SK-N-SH treated with all-trans-retinoic acid at 6 μM for 48 hours (cell line): Measurements from ENCODE around the gene DRC7.

Experiments
- ATAC-seq: fragments of 200-7000 bp; cut with Tn5 transposase; 3 replicates; pipeline ENCODE4 v1.9.1; 2020; ENCODE audit warnings: mild to moderate bottlenecking, moderate library complexity
- ARNTL ChIP-seq: fragments of 450-650 bp; formaldehyde crosslinking; IDR thresholded peaks from 2 replicates; pipeline ENCODE4 v1.5.0; 2020; ENCODE audit warnings: low read depth, mild to moderate bottlenecking, moderate library complexity, borderline replicate concordance
- BACH2 ChIP-seq: fragments of 250-450 bp; sonication (Bioruptor Pico); IDR thresholded peaks from 2 replicates; pipeline ENCODE4 v1.9.0; 2021; ENCODE audit warnings: mild to moderate bottlenecking, borderline replicate concordance
- CSDC2 ChIP-seq: fragments of 250-450 bp; sonication (Bioruptor Pico); IDR thresholded peaks from 2 replicates; pipeline ENCODE4 v1.5.0; 2020; ENCODE audit warnings: mild to moderate bottlenecking, moderate library complexity
- ESRRG ChIP-seq: fragments of 250-450 bp; sonication (Bioruptor Pico); IDR thresholded peaks from 2 replicates; pipeline ENCODE4 v1.6.1; 2021; ENCODE audit warnings: mild to moderate bottlenecking
- GLIS3 ChIP-seq: fragments of 250-450 bp; sonication (Bioruptor Pico); IDR thresholded peaks from 2 replicates; pipeline ENCODE4 v1.5.0; 2020; ENCODE audit warnings: mild to moderate bottlenecking, moderate library complexity
- ISL1 ChIP-seq: fragments of 250-450 bp; sonication (Bioruptor Pico); IDR thresholded peaks from 2 replicates; pipeline ENCODE4 v2.1.2; 2022; ENCODE audit warnings: mild to moderate bottlenecking, moderate library complexity
- OSR1 ChIP-seq: fragments of 250-450 bp; sonication (Bioruptor Pico); IDR thresholded peaks from 2 replicates; pipeline ENCODE4 v1.8.0; 2022; ENCODE audit warnings: moderate library complexity, mild to moderate bottlenecking, inconsistent platforms
- PPARA ChIP-seq: fragments of 250-450 bp; sonication (Bioruptor Pico); IDR thresholded peaks from 2 replicates; pipeline ENCODE4 v1.5.0; 2020; ENCODE audit warnings: mild to moderate bottlenecking, borderline replicate concordance
- RARB ChIP-seq: fragments of 250-450 bp; sonication (Bioruptor Pico); IDR thresholded peaks from 2 replicates; pipeline ENCODE4 v1.8.0; 2021; ENCODE audit warnings: mild to moderate bottlenecking, moderate library complexity
- SNAI2 ChIP-seq: fragments of 250-450 bp; sonication (Bioruptor Pico); IDR thresholded peaks from 2 replicates; pipeline ENCODE4 v1.5.0; 2020; ENCODE audit warnings: mild to moderate bottlenecking, moderate library complexity
- TCF4 ChIP-seq: fragments of 250-450 bp; sonication (Bioruptor Pico); IDR thresholded peaks from 2 replicates; pipeline ENCODE4 v1.8.0; 2021; ENCODE audit warnings: mild to moderate bottlenecking, moderate library complexity, borderline replicate concordance
- TOX ChIP-seq: fragments of 250-450 bp; sonication (Bioruptor Pico); IDR thresholded peaks from 2 replicates; pipeline ENCODE4 v1.8.0; 2021; ENCODE audit warnings: mild to moderate bottlenecking, moderate library complexity, borderline replicate concordance
- ZC3H10 ChIP-seq: fragments of 250-450 bp; sonication (Bioruptor Pico); IDR thresholded peaks from 2 replicates; pipeline ENCODE4 v1.5.1; 2021; ENCODE audit warnings: mild to moderate bottlenecking, moderate library complexity
- ZFP3 ChIP-seq: fragments of 250-450 bp; sonication (Bioruptor Pico); IDR thresholded peaks from 2 replicates; pipeline ENCODE4 v1.5.0; 2020; ENCODE audit warnings: mild to moderate bottlenecking, moderate library complexity
- ZFP30 ChIP-seq: fragments of 450-650 bp; formaldehyde crosslinking; IDR thresholded peaks from 2 replicates; pipeline ENCODE4 v1.5.0; 2022; ENCODE audit warnings: mild to moderate bottlenecking, moderate library complexity
- ZNF565 ChIP-seq: fragments of 450-650 bp; formaldehyde crosslinking; conservative IDR thresholded peaks from 2 replicates; pipeline ENCODE4 v1.5.0; 2020; ENCODE audit warnings: low read depth, mild to moderate bottlenecking, moderate library complexity
- ZNF70 ChIP-seq: fragments of 450-650 bp; formaldehyde crosslinking; IDR thresholded peaks from 2 replicates; pipeline ENCODE4 v1.5.0; 2020; ENCODE audit warnings: mild to moderate bottlenecking, moderate library complexity
- TF ChIP-seq, protein P1 (sequence below): fragments of 250-450 bp; sonication (Bioruptor Pico); IDR thresholded peaks from 2 replicates; pipeline ENCODE4 v1.8.0; 2021; ENCODE audit warnings: low read depth, mild to moderate bottlenecking, moderate library complexity, borderline replicate concordance
- TF ChIP-seq, protein P2 (sequence below): fragments of 250-450 bp; sonication (Bioruptor Pico); IDR thresholded peaks from 2 replicates; pipeline ENCODE4 v1.5.1; 2020; ENCODE audit warnings: low read depth, mild to moderate bottlenecking, moderate library complexity
- TF ChIP-seq, protein P3 (sequence below): fragments of 250-450 bp; sonication (Bioruptor Pico); IDR thresholded peaks from 2 replicates; pipeline ENCODE4 v1.5.1; 2021; ENCODE audit warnings: mild to moderate bottlenecking, moderate library complexity
- TF ChIP-seq, protein P4 (sequence below): fragments of 250-450 bp; sonication (Bioruptor Pico); IDR thresholded peaks from 2 replicates; pipeline ENCODE4 v1.8.0; 2020; ENCODE audit warnings: mild to moderate bottlenecking, moderate library complexity, borderline replicate concordance
- TF ChIP-seq, protein P5 (sequence below): fragments of 250-450 bp; sonication (Bioruptor Pico); IDR thresholded peaks from 2 replicates; pipeline ENCODE4 v1.5.0; 2020; ENCODE audit warnings: mild to moderate bottlenecking, moderate library complexity

The DRC7 gene

DNA sequence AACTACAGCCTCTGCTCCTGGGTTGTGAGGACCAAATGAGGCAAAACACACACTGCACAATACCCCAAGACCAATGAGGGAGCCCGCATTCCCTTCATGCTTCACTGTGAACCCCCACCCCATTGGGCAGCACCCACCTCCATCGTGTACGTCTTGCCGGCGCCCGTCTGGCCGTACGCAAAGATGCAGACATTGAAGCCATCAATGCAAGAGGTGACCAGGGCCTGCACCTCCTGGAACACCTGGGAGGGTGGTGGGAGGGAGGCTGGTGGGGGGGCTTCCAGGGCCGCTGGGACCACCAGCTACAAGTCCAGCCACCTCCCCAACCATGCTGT is 69.4 kb downstream of the DRC7 start:
- ATAC-seq: no peak
- TF ChIP-seq ARNTL (CRISPR knock-in tag) (no peak), ZNF565 (CRISPR knock-in tag) (no peak), BACH2 (no peak), ESRRG (CRISPR knock-in tag) (no peak), ZFP30 (no peak), ZC3H10 (CRISPR knock-in tag) (no peak), TOX (CRISPR knock-in tag) (no peak), ISL1 (no peak)
- TF ChIP-seq, all 23 proteins: peak for 0

- peak; percentile 89 for ATAC-seq
- TF ChIP-seq ZFP3 (CRISPR knock-in tag): 0 out of 2 replicates have a peak, but pooled peaks have one; percentile 31
- no peak for TF ChIP-seq TOX (CRISPR knock-in tag)
- TF ChIP-seq, protein P1, sequence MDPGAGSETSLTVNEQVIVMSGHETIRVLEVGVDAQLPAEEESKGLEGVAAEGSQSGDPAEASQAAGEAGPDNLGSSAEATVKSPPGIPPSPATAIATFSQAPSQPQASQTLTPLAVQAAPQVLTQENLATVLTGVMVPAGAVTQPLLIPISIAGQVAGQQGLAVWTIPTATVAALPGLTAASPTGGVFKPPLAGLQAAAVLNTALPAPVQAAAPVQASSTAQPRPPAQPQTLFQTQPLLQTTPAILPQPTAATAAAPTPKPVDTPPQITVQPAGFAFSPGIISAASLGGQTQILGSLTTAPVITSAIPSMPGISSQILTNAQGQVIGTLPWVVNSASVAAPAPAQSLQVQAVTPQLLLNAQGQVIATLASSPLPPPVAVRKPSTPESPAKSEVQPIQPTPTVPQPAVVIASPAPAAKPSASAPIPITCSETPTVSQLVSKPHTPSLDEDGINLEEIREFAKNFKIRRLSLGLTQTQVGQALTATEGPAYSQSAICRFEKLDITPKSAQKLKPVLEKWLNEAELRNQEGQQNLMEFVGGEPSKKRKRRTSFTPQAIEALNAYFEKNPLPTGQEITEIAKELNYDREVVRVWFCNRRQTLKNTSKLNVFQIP (CRISPR knock-in tag): no peak
- no peak for TF ChIP-seq ARNTL (CRISPR knock-in tag)
- peak; percentile 36; the same call in 1 of the 2 replicates for TF ChIP-seq TCF4 (CRISPR knock-in tag)
- TF ChIP-seq, all 23 proteins: peak for 2
These were observed 69.9 kb downstream of the DRC7 start for GRCh38 chr16:57764341-57765159.

GRCh38 chr16:57765160-57765728 is 70.6 kb downstream of the DRC7 start:
- TF ChIP-seq TCF4 (CRISPR knock-in tag) (no peak), ZFP3 (CRISPR knock-in tag) (no peak), TOX (CRISPR knock-in tag) (no peak), BACH2 (no peak), ZNF565 (CRISPR knock-in tag) (no peak), ZFP30 (no peak), ZNF70 (CRISPR knock-in tag) (no peak), OSR1 (CRISPR knock-in tag) (no peak), RARB (no peak), SNAI2 (CRISPR knock-in tag) (no peak), ISL1 (no peak), CSDC2 (CRISPR knock-in tag) (no peak), GLIS3 (CRISPR knock-in tag) (no peak), PPARA (CRISPR knock-in tag) (no peak), ZC3H10 (CRISPR knock-in tag) (no peak)
- TF ChIP-seq, protein P1 (CRISPR knock-in tag): no peak
- TF ChIP-seq, protein P2, sequence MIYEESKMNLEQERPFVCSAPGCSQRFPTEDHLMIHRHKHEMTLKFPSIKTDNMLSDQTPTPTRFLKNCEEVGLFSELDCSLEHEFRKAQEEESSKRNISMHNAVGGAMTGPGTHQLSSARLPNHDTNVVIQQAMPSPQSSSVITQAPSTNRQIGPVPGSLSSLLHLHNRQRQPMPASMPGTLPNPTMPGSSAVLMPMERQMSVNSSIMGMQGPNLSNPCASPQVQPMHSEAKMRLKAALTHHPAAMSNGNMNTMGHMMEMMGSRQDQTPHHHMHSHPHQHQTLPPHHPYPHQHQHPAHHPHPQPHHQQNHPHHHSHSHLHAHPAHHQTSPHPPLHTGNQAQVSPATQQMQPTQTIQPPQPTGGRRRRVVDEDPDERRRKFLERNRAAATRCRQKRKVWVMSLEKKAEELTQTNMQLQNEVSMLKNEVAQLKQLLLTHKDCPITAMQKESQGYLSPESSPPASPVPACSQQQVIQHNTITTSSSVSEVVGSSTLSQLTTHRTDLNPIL (CRISPR knock-in tag): no peak
- TF ChIP-seq, protein P3, sequence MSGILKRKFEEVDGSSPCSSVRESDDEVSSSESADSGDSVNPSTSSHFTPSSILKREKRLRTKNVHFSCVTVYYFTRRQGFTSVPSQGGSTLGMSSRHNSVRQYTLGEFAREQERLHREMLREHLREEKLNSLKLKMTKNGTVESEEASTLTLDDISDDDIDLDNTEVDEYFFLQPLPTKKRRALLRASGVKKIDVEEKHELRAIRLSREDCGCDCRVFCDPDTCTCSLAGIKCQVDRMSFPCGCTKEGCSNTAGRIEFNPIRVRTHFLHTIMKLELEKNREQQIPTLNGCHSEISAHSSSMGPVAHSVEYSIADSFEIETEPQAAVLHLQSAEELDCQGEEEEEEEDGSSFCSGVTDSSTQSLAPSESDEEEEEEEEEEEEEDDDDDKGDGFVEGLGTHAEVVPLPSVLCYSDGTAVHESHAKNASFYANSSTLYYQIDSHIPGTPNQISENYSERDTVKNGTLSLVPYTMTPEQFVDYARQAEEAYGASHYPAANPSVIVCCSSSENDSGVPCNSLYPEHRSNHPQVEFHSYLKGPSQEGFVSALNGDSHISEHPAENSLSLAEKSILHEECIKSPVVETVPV (CRISPR knock-in tag): no peak
- TF ChIP-seq, protein P4, sequence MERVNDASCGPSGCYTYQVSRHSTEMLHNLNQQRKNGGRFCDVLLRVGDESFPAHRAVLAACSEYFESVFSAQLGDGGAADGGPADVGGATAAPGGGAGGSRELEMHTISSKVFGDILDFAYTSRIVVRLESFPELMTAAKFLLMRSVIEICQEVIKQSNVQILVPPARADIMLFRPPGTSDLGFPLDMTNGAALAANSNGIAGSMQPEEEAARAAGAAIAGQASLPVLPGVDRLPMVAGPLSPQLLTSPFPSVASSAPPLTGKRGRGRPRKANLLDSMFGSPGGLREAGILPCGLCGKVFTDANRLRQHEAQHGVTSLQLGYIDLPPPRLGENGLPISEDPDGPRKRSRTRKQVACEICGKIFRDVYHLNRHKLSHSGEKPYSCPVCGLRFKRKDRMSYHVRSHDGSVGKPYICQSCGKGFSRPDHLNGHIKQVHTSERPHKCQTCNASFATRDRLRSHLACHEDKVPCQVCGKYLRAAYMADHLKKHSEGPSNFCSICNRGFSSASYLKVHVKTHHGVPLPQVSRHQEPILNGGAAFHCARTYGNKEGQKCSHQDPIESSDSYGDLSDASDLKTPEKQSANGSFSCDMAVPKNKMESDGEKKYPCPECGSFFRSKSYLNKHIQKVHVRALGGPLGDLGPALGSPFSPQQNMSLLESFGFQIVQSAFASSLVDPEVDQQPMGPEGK (CRISPR knock-in tag): no peak
- TF ChIP-seq, protein P5, sequence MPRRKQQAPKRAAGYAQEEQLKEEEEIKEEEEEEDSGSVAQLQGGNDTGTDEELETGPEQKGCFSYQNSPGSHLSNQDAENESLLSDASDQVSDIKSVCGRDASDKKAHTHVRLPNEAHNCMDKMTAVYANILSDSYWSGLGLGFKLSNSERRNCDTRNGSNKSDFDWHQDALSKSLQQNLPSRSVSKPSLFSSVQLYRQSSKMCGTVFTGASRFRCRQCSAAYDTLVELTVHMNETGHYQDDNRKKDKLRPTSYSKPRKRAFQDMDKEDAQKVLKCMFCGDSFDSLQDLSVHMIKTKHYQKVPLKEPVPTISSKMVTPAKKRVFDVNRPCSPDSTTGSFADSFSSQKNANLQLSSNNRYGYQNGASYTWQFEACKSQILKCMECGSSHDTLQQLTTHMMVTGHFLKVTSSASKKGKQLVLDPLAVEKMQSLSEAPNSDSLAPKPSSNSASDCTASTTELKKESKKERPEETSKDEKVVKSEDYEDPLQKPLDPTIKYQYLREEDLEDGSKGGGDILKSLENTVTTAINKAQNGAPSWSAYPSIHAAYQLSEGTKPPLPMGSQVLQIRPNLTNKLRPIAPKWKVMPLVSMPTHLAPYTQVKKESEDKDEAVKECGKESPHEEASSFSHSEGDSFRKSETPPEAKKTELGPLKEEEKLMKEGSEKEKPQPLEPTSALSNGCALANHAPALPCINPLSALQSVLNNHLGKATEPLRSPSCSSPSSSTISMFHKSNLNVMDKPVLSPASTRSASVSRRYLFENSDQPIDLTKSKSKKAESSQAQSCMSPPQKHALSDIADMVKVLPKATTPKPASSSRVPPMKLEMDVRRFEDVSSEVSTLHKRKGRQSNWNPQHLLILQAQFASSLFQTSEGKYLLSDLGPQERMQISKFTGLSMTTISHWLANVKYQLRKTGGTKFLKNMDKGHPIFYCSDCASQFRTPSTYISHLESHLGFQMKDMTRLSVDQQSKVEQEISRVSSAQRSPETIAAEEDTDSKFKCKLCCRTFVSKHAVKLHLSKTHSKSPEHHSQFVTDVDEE (CRISPR knock-in tag): no peak
- no peak for ATAC-seq
